ENCODE data around the gene CHMP5. TPM values are rescaled to one million over a fixed set of nuclear protein-coding genes. Genes with fewer than 3 reads are reported as not detected.

Gene CHMP5
- total RNA-seq, 1 experiment from 2014 or later = 61.8 TPM

- RAD21 ChIA-PET (ENCODE audit: low non-redundant PET in 1 of 2, low total read pairs in 2 of 2, uncharacterized antibody in 2 of 2, unreplicated experiment in 2 of 2) = no interaction called here
- no peak for ATAC-seq
- peaks cover 4% of the 10 kb centered on the region; the same call in 1 of the 2 replicates for H3K79me2 ChIP-seq (ENCODE audit: insufficient read depth, low read length)
- BruUV-seq (replicated peaks) = no TSS peak
- H2AFZ ChIP-seq (ENCODE audit: low read depth, low read length, poor library complexity, severe bottlenecking) = no peak overlapping the region
- CTCF ChIA-PET = interaction anchor here (1.1 kb wide), 1 partner anchor 10 kb away, joined by 4 read pairs; no protein-coding TSS in a partner anchor
- H3K4me1 ChIP-seq (ENCODE audit: control insufficient read depth in 1 of 2, insufficient read depth in 2 of 2, low read length in 2 of 2) = no peaks in the 10 kb centered on the region
- H3K4me3 ChIP-seq (replicated peaks in 1 of 2; ENCODE audit: low read depth in 1 of 2, low read length in 2 of 2) = no peak overlapping the region
- intact Hi-C loops (cut with micrococcal nuclease) = no loop called here
- POLR2A ChIA-PET = interaction anchor here (1.3 kb wide), 1 partner anchor 13 kb away, joined by 4 read pairs; the partner anchor contains the start of gene NFX1
- no peak overlapping the region for H3K27ac ChIP-seq (ENCODE audit: low read depth, low read length)
- peaks cover 42 to 53% of the 10 kb centered on the region in 2 experiments for H3K36me3 ChIP-seq (ENCODE audit: control insufficient read depth in 1 of 2, insufficient read depth in 2 of 2, low read length in 2 of 2)
- DNase-seq (ENCODE audit: low read depth, low spot score) = no peak
- no peaks in the 10 kb centered on the region for H3K27me3 ChIP-seq (ENCODE audit: insufficient read depth, low read length)
- H3K9ac ChIP-seq (ENCODE audit: low read length) = no peak overlapping the region
- no peaks in the 10 kb centered on the region for H3K9me2 ChIP-seq (ENCODE audit: insufficient read depth)
- H3K9me3 ChIP-seq (ENCODE audit: control insufficient read depth in 1 of 2, insufficient read depth in 1 of 2, low read depth in 1 of 2, low read length in 2 of 2) = no peaks in the 10 kb centered on the region
- no peaks in the 10 kb centered on the region for H4K20me1 ChIP-seq (ENCODE audit: insufficient read depth)
- H3K4me2 ChIP-seq (ENCODE audit: low read length) = no peak overlapping the region
- TF ChIP-seq SP1 (IDR thresholded peaks at IDR 0.05; ENCODE audit: low read depth) = no peak
- no peak for TF ChIP-seq ZFX (IDR thresholded peaks at IDR 0.05)
- no peak for TF ChIP-seq CTCF (IDR thresholded peaks at IDR 0.05 in 2 of 3, conservative IDR thresholded peaks at IDR 0.05 in 1 of 3; ENCODE audit: borderline replicate concordance in 1 of 3, insufficient read depth in 1 of 3, low read depth in 2 of 3, low read length in 2 of 3)
- no peak for TF ChIP-seq POLR2A (IDR thresholded peaks at IDR 0.05; ENCODE audit: borderline replicate concordance, extremely low read depth, insufficient read depth, insufficient read length)
- no peak for TF ChIP-seq EZH2 (IDR thresholded peaks at IDR 0.05)
- no peak for TF ChIP-seq EGR1 (IDR thresholded peaks at IDR 0.05; ENCODE audit: low read depth)
- no peak for TF ChIP-seq POLR2AphosphoS5 (IDR thresholded peaks at IDR 0.05; ENCODE audit: low read depth, low read length)
- no peak for TF ChIP-seq CBX3 (IDR thresholded peaks at IDR 0.05; ENCODE audit: low read depth)
- TF ChIP-seq EZH2phosphoT487 (IDR thresholded peaks at IDR 0.05; ENCODE audit: borderline replicate concordance) = no peak
- no peak for TF ChIP-seq YY1 (IDR thresholded peaks at IDR 0.05; ENCODE audit: extremely low read depth, insufficient replicate concordance, low read depth, low read length)
- no peak for TF ChIP-seq ZBTB33 (IDR thresholded peaks at IDR 0.05; ENCODE audit: extremely low read depth, insufficient replicate concordance, low read length)
- no peak for TF ChIP-seq SIN3A (IDR thresholded peaks at IDR 0.05; ENCODE audit: low read depth)
- TF ChIP-seq SRF (IDR thresholded peaks at IDR 0.05; ENCODE audit: low read depth) = no peak
- TF ChIP-seq REST (IDR thresholded peaks at IDR 0.05; ENCODE audit: low read depth) = no peak
- TF ChIP-seq FOSL1 (IDR thresholded peaks at IDR 0.05; ENCODE audit: low read depth) = no peak
- no peak for TF ChIP-seq CEBPB (IDR thresholded peaks at IDR 0.05; ENCODE audit: low read depth)
- TF ChIP-seq, protein P1, sequence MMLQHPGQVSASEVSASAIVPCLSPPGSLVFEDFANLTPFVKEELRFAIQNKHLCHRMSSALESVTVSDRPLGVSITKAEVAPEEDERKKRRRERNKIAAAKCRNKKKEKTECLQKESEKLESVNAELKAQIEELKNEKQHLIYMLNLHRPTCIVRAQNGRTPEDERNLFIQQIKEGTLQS (IDR thresholded peaks at IDR 0.05) = no peak
- no peak for TF ChIP-seq RAD21 (IDR thresholded peaks at IDR 0.05; ENCODE audit: low read depth)
These were observed 12.6 kb downstream of the CHMP5 start for GRCh38 chr9:33277484-33277883.

Data from HCT116 (cell line).